GM18519 (cell line): ENCODE results near the gene KCNE4.
"Not testable (repeated sequence)": the region's sequence is repeated elsewhere in the genome, so short reads cannot be mapped to it uniquely, and the experiment has no call there.

Experiments used
- ATAC-seq: cut with Tn5 transposase; IDR thresholded peaks from one replicate; pipeline ENCODE4 v1.9.1; 2021; ENCODE audit warnings: mild to moderate bottlenecking, moderate library complexity; ENCODE audit not compliant: unreplicated experiment, low FRiP score

KCNE4 gene

GRCh38 chr2:223055836-223056235, 3.8 kb downstream of the KCNE4 start:
- no peak for ATAC-seq

- ATAC-seq, result no peak
Observed at GRCh38 chr2:223056701-223057418, 4.9 kb downstream of the KCNE4 start.

GRCh38 chr2:223057569-223057968, 5.6 kb downstream of the KCNE4 start:
- ATAC-seq, result no peak

GRCh38 chr2:223058952-223059716, 7.1 kb downstream of the KCNE4 start:
- ATAC-seq, result no peak

GRCh38 chr2:223060201-223060825, 8.3 kb downstream of the KCNE4 start:
- ATAC-seq, result no peak

GRCh38 chr2:223062396-223062795, 10.4 kb downstream of the KCNE4 start:
- ATAC-seq, result no peak

GRCh38 chr2:223065107-223065506, 13.1 kb downstream of the KCNE4 start:
- no peak for ATAC-seq

GRCh38 chr2:223066721-223067120, 14.7 kb downstream of the KCNE4 start:
- ATAC-seq, result no peak

- no peak for ATAC-seq
Observed at GRCh38 chr2:223068071-223068470, 16.1 kb downstream of the KCNE4 start.

GRCh38 chr2:223069465-223069864, 17.5 kb downstream of the KCNE4 start:
- no peak for ATAC-seq

GRCh38 chr2:223069988-223070387, 18.0 kb downstream of the KCNE4 start:
- ATAC-seq, result no peak

- no peak for ATAC-seq
Observed at GRCh38 chr2:223071139-223071538, 19.1 kb downstream of the KCNE4 start.

GRCh38 chr2:223072826-223073225, 20.8 kb downstream of the KCNE4 start:
- ATAC-seq, result no peak

GRCh38 chr2:223075301-223076270, 23.6 kb downstream of the KCNE4 start:
- peak; percentile 73 for ATAC-seq

- ATAC-seq, result no peak
Observed at GRCh38 chr2:223076573-223076972, 24.6 kb downstream of the KCNE4 start.

GRCh38 chr2:223078482-223078881, 26.5 kb downstream of the KCNE4 start:
- no peak for ATAC-seq

GRCh38 chr2:223079378-223079777, 27.4 kb downstream of the KCNE4 start:
- no peak for ATAC-seq

GRCh38 chr2:223079925-223080324, 27.9 kb downstream of the KCNE4 start:
- ATAC-seq, result no peak

- not testable (repeated sequence) for ATAC-seq
Observed at GRCh38 chr2:223080790-223081360, 28.9 kb downstream of the KCNE4 start.

GRCh38 chr2:223081789-223082188, 29.8 kb downstream of the KCNE4 start:
- no peak for ATAC-seq
